SK-N-SH (cell line): ENCODE measurements around the gene PCDHGB1. TPM values are rescaled to one million over a fixed set of nuclear protein-coding genes. Genes with fewer than 3 reads are reported as not detected.

Source experiments
- CTCF ChIA-PET: fragments of 300-600, 350-600 bp; formaldehyde crosslinking; extraction: SDS; loops from one replicate; lab custom pipeline; 2021; lab: Yijun Ruan, JAX
- POLR2A ChIA-PET: fragments of 350-600 bp; sonication (Branson Sonifier 250); formaldehyde crosslinking; extraction: SDS; loops from one replicate; lab custom pipeline; 2020; ENCODE audit warnings: antibody characterized with exemption, inconsistent platforms; lab: Yijun Ruan, JAX
- DNase-seq: peaks from one replicate; pipeline ENCODE4 v3.0.0; 2012
- H2AFZ ChIP-seq: fragments of 200-600 bp; sonication (generic); 2 replicates; pipeline ENCODE4 v1.8.1; 2016; ENCODE audit warnings: antibody characterized with exemption, mild to moderate bottlenecking, low read depth
- H3F3A ChIP-seq: fragments of 200-600 bp; sonication (generic); replicated peaks from 2 replicates; pipeline ENCODE3; 2016; ENCODE audit warnings: antibody characterized with exemption, mild to moderate bottlenecking; ENCODE audit not compliant: insufficient read depth
- H3K27ac ChIP-seq, 2 experiments: fragments of 200-500 bp in 1 of 2; fragments of 200-600 bp in 1 of 2; sonication (Bioruptor generic) in 1 of 2; sonication (generic), shearing (Covaris generic) in 1 of 2; 2 replicates each; pipeline versions ENCODE4 v1.5.1 to v1.6.1; 2014 to 2016; ENCODE audit warnings: low read depth in 2 of 2, inconsistent platforms in 1 of 2, low read length in 1 of 2, mild to moderate bottlenecking in 1 of 2, mixed read lengths in 1 of 2
- H3K27me3 ChIP-seq: fragments of 200-600 bp; sonication (generic), shearing (Covaris generic); 2 replicates; pipeline ENCODE4 v1.6.1; 2016; ENCODE audit warnings: mixed run types; ENCODE audit not compliant: insufficient read depth
- H3K36me3 ChIP-seq, 2 experiments: fragments of 200-500 bp in 1 of 2; fragments of 200-600 bp in 1 of 2; sonication (Bioruptor generic) in 1 of 2; sonication (generic) in 1 of 2; replicated peaks in 1 of 2; 2 replicates each; pipeline versions ENCODE3 to v1.5.1; 2014 to 2016; ENCODE audit warnings: low read length in 1 of 2, mild to moderate bottlenecking in 1 of 2; ENCODE audit not compliant: insufficient read depth in 2 of 2, control insufficient read depth in 1 of 2
- H3K4me1 ChIP-seq, 2 experiments: fragments of 200-500 bp in 1 of 2; fragments of 200-600 bp in 1 of 2; sonication (Bioruptor generic) in 1 of 2; sonication (generic), shearing (Covaris generic) in 1 of 2; 2 replicates each; pipeline versions ENCODE4 v1.5.1 to v1.6.1; 2014 to 2016; ENCODE audit warnings: low read depth in 1 of 2, low read length in 1 of 2, mixed run types in 1 of 2; ENCODE audit not compliant: insufficient read depth in 2 of 2, control insufficient read depth in 1 of 2
- H3K4me2 ChIP-seq: fragments of 200-600 bp; sonication (generic), shearing (Covaris generic); 2 replicates; pipeline ENCODE4 v1.6.1; 2017; ENCODE audit warnings: mixed run types
- H3K4me3 ChIP-seq, 2 experiments: fragments of 200-500 bp in 1 of 2; fragments of 200-600 bp in 1 of 2; sonication (Bioruptor generic) in 1 of 2; sonication (generic), shearing (Covaris generic) in 1 of 2; 2 replicates each; pipeline versions ENCODE4 v1.5.1 to v1.8.1; 2014 to 2016; ENCODE audit warnings: low read depth in 2 of 2, inconsistent platforms in 1 of 2, low read length in 1 of 2, mild to moderate bottlenecking in 1 of 2, mixed read lengths in 1 of 2, moderate library complexity in 1 of 2
- H3K79me2 ChIP-seq: fragments of 200-600 bp; sonication (generic); 2 replicates; pipeline ENCODE4 v1.8.1; 2017; ENCODE audit warnings: mild to moderate bottlenecking; ENCODE audit not compliant: insufficient read depth
- H3K9ac ChIP-seq: fragments of 200-600 bp; sonication (generic); 2 replicates; pipeline ENCODE4 v1.6.1; 2017; ENCODE audit warnings: mixed run types
- H3K9me2 ChIP-seq: fragments of 200-600 bp; sonication (generic); 2 replicates; pipeline ENCODE4 v1.6.1; 2017; ENCODE audit warnings: mixed run types
- H3K9me3 ChIP-seq: fragments of 200-600 bp; sonication (generic); 2 replicates; pipeline ENCODE4 v1.6.1; 2017; ENCODE audit warnings: mixed run types, mild to moderate bottlenecking, moderate library complexity
- H4K20me1 ChIP-seq: fragments of 200-600 bp; sonication (generic); 2 replicates; pipeline ENCODE4 v1.6.1; 2017; ENCODE audit warnings: mild to moderate bottlenecking, mixed run types; ENCODE audit not compliant: insufficient read depth
- POLR2AphosphoS5 ChIP-seq: IDR thresholded peaks from 2 replicates; pipeline ENCODE4 v1.6.1; 2012; ENCODE audit warnings: low read depth, low read length
- RAD21 ChIP-seq: IDR thresholded peaks from 2 replicates; pipeline ENCODE4 v1.6.1; 2012; ENCODE audit warnings: mild to moderate bottlenecking, low read length
- SIN3A ChIP-seq: IDR thresholded peaks from 2 replicates; pipeline ENCODE4 v1.6.1; 2012; ENCODE audit warnings: low read depth, mild to moderate bottlenecking, low read length, moderate library complexity, borderline replicate concordance
- TAF1 ChIP-seq: IDR thresholded peaks from 2 replicates; pipeline ENCODE4 v1.6.1; 2012; ENCODE audit warnings: low read depth, mild to moderate bottlenecking, low read length, moderate library complexity, borderline replicate concordance
- ZBTB33 ChIP-seq: IDR thresholded peaks from 2 replicates; pipeline ENCODE4 v1.4.0; 2012; ENCODE audit warnings: low read depth, borderline replicate concordance
- WGBS: methylation state at CpG from one replicate; pipeline ENCODE4 v1.1.6; 2017; ENCODE audit warnings: low lambda C conversion rate; 5-methylcytosine and 5-hydroxymethylcytosine counted together
- polyA plus RNA-seq, 3 experiments: library from polyadenylated mRNA; depleted of rRNA; stranded (reverse); fragments of >200 nt; gene quantifications; 2 replicates each; pipeline ENCODE4 v1.2.3, GENCODE V29; 2012
- TF ChIP-seq, protein P1 (sequence below): fragments of 200-600 bp; sonication (generic); IDR thresholded peaks from 2 replicates; pipeline ENCODE4 v1.6.1; 2017; ENCODE audit warnings: antibody characterized with exemption, mild to moderate bottlenecking, moderate library complexity

PCDHGB1 gene
- polyA plus RNA-seq, 1 of the 3 experiments (the other 2 are of a cell fraction), result 0.77 TPM

DNA sequence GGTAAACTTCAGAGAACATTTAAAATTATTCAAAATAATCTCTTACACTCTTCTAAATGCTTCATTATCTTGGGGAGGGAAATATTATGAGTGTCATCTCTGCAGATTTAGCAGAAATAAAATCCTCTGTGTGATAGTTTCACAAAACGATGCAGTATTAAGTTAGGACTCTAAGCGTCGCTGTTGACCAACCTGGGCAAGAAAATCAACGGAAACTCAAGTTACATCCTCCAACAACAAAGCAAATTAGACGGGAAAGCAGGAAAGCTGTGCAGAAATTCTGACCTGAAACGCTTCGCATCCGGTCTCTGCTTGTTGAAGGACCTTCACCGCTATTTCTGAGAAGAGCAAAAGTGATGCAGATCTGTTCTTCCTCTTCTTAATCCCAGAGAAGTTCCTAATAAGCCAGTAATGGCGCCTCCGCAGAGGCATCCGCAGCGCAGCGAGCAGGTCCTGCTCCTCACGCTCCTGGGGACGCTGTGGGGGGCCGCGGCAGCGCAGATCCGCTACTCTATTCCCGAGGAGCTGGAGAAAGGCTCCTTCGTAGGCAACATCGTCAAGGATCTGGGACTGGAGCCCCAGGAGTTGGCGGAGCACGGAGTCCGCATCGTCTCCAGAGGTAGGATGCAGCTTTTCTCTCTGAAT is 23.9 kb downstream of the PCDHGB1 start, which contains the start of gene PCDHGA6:
Gene PCDHGA6, plus strand, starts transcription at position 219 of the 645 bp plus-strand sequence. Its CDS starts 193 bp downstream, at position 412.
- H4K20me1 ChIP-seq, result no peaks in the 10 kb centered on the region
- no peak for DNase-seq
- H3K36me3 ChIP-seq, result peaks cover 0 to 14% of the 10 kb centered on the region in 2 experiments
- no peaks in the 10 kb centered on the region for H3K79me2 ChIP-seq
- H3K9me3 ChIP-seq, result no peaks in the 10 kb centered on the region; the same call in 1 of the 2 replicates
- no peaks in the 10 kb centered on the region for H3K4me1 ChIP-seq
- ChIA-PET CTCF (interaction anchor here (0.9 to 1.8 kb wide), 5 partner anchors 12 to 193 kb away, joined by 3 to 8 read pairs (median 4); partner anchors contain the start of gene PCDHB14), POLR2A (no interaction called here)
- 67% methylated on average over 27 of the region's 27 CpGs for WGBS
- H3F3A ChIP-seq, result no peaks in the 10 kb centered on the region
- H3K4me2 ChIP-seq, result no peak within 1 kb of the TSS
- H3K4me3 ChIP-seq, result no peak within 1 kb of the TSS; a peak in 1 of 4 replicates
- H3K27me3 ChIP-seq, result no peaks in the 10 kb centered on the region
- H3K9ac ChIP-seq, result no peak within 1 kb of the TSS
- TF ChIP-seq POLR2AphosphoS5, result no peak
- TF ChIP-seq TAF1, result no peak
- TF ChIP-seq RAD21, result peak; percentile 45
- TF ChIP-seq, protein P1, sequence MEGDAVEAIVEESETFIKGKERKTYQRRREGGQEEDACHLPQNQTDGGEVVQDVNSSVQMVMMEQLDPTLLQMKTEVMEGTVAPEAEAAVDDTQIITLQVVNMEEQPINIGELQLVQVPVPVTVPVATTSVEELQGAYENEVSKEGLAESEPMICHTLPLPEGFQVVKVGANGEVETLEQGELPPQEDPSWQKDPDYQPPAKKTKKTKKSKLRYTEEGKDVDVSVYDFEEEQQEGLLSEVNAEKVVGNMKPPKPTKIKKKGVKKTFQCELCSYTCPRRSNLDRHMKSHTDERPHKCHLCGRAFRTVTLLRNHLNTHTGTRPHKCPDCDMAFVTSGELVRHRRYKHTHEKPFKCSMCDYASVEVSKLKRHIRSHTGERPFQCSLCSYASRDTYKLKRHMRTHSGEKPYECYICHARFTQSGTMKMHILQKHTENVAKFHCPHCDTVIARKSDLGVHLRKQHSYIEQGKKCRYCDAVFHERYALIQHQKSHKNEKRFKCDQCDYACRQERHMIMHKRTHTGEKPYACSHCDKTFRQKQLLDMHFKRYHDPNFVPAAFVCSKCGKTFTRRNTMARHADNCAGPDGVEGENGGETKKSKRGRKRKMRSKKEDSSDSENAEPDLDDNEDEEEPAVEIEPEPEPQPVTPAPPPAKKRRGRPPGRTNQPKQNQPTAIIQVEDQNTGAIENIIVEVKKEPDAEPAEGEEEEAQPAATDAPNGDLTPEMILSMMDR, result peak; percentile 52
- H3K9me2 ChIP-seq, result no peaks in the 10 kb centered on the region
- no peak within 1 kb of the TSS for H3K27ac ChIP-seq
- no peak within 1 kb of the TSS for H2AFZ ChIP-seq

DNA sequence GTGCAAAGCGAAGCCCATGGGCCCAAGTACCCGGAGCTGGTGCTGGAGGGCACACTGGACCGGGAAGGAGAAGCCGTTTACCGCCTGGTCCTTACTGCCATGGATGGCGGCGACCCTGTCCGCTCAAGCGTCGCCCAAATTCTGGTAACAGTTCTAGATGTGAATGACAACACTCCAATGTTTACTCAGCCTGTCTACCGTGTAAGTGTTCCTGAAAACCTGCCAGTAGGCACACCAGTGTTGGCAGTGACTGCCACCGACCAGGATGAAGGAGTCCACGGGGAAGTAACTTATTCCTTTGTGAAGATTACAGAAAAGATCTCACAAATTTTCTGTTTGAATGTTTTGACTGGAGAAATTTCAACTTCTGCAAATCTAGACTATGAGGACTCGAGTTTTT is 24.7 kb downstream of the PCDHGB1 start:
- ChIA-PET CTCF (interaction anchor here (0.7 to 1.8 kb wide), 6 partner anchors 12 to 193 kb away, joined by 3 to 8 read pairs (median 4); partner anchors contain the start of gene PCDHB14), POLR2A (no interaction called here)
- no peak overlapping the region for H3K4me2 ChIP-seq

More for the DNA sequence above, 24.7 kb downstream of the PCDHGB1 start:
- Histone ChIP-seq H3F3A (no peaks in the 10 kb centered on the region), H3K4me3 (no peak overlapping the region), H3K36me3 (peaks cover 0 to 14% of the 10 kb centered on the region in 2 experiments), H4K20me1 (no peaks in the 10 kb centered on the region), H2AFZ (no peak overlapping the region), H3K27me3 (no peaks in the 10 kb centered on the region), H3K79me2 (no peaks in the 10 kb centered on the region), H3K27ac (no peak overlapping the region), H3K9me2 (no peaks in the 10 kb centered on the region), H3K9me3 (no peaks in the 10 kb centered on the region; the same call in 1 of the 2 replicates), H3K9ac (no peak overlapping the region), H3K4me1 (no peaks in the 10 kb centered on the region)
- TF ChIP-seq, protein P1, result no peak
- TF ChIP-seq ZBTB33, result no peak
- no peak for TF ChIP-seq SIN3A
- WGBS, result 69% methylated on average over 14 of the region's 14 CpGs
- no peak for DNase-seq
